Inflammatory macrophage treated with lipopolysaccharide for 1 hour (primary cell): Measurements from ENCODE around the gene YWHAG.
"Not testable (repeated sequence)": the region's sequence is repeated elsewhere in the genome, so short reads cannot be mapped to it uniquely, and the experiment has no call there.

Experiments
- DNase-seq, 2 donors: peaks; one replicate each; pipeline ENCODE4 v3.0.0-alpha.2; 2020 to 2022

YWHAG gene

GRCh38 chr7:76377186-76377918 is 18.6 kb upstream of the YWHAG start:
- no peak for DNase-seq

GRCh38 chr7:76375251-76375650 is 16.5 kb upstream of the YWHAG start:
- DNase-seq = no peak

- peak in 1 of 2 donors; percentile 35 for DNase-seq
These were observed 14.4 kb upstream of the YWHAG start for GRCh38 chr7:76372984-76373833.

- DNase-seq = no peak
These were observed 12.6 kb upstream of the YWHAG start for GRCh38 chr7:76371396-76371795.

- no peak for DNase-seq
These were observed 10.2 kb upstream of the YWHAG start for GRCh38 chr7:76369018-76369417.

- no peak for DNase-seq
These were observed 9.4 kb upstream of the YWHAG start for GRCh38 chr7:76368190-76368589.

- peak; percentile 46 to 60 for DNase-seq
These were observed 5.4 kb upstream of the YWHAG start for GRCh38 chr7:76364198-76364584.

GRCh38 chr7:76363754-76364153 is 5.0 kb upstream of the YWHAG start:
- DNase-seq = not testable (repeated sequence)

- DNase-seq = peak in 1 of 2 donors; percentile 37
These were observed 1.3 kb upstream of the YWHAG start for GRCh38 chr7:76359978-76360638.

- peak; percentile 95 to 97 for DNase-seq
These were observed 553 bp upstream of the YWHAG start for GRCh38 chr7:76359111-76359977.

GRCh38 chr7:76358011-76358480 is 745 bp downstream of the YWHAG start:
- DNase-seq = peak; percentile 65 to 73

- no peak for DNase-seq
These were observed 1.2 kb downstream of the YWHAG start for GRCh38 chr7:76357475-76358010.

- no peak for DNase-seq
These were observed 2.0 kb downstream of the YWHAG start for GRCh38 chr7:76356823-76357222.

- DNase-seq = no peak
These were observed 2.7 kb downstream of the YWHAG start for GRCh38 chr7:76356115-76356514.

- DNase-seq = no peak
These were observed 3.6 kb downstream of the YWHAG start for GRCh38 chr7:76354981-76355730.

GRCh38 chr7:76354516-76354915 is 4.3 kb downstream of the YWHAG start:
- DNase-seq = no peak

GRCh38 chr7:76353744-76354143 is 5.0 kb downstream of the YWHAG start:
- no peak for DNase-seq

GRCh38 chr7:76352193-76352592 is 6.6 kb downstream of the YWHAG start:
- peak in 1 of 2 donors; percentile 31 for DNase-seq

GRCh38 chr7:76351372-76351771 is 7.4 kb downstream of the YWHAG start:
- DNase-seq = no peak

GRCh38 chr7:76349313-76349885 is 9.4 kb downstream of the YWHAG start:
- DNase-seq = no peak

GRCh38 chr7:76347710-76348109 is 11.1 kb downstream of the YWHAG start:
- DNase-seq = no peak
